Mesendoderm (in vitro differentiated cells): ENCODE results near the gene SH2B2.

Experiments used
- DNase-seq: peaks from one replicate; pipeline ENCODE4 v3.0.0; 2013
- H2AK5ac ChIP-seq: 2 replicates; pipeline ENCODE4 v1.6.1; 2013; ENCODE audit warnings: low read length, inconsistent platforms
- H2BK120ac ChIP-seq: 2 replicates; pipeline ENCODE4 v1.6.1; 2013; ENCODE audit warnings: low read depth, mild to moderate bottlenecking, low read length, moderate library complexity, mixed read lengths
- H2BK15ac ChIP-seq: replicated peaks from 2 replicates; pipeline ENCODE4 v1.6.1; 2013; ENCODE audit warnings: low read depth, mild to moderate bottlenecking, moderate library complexity
- H2BK5ac ChIP-seq: 2 replicates; pipeline ENCODE4 v1.6.1; 2013; ENCODE audit warnings: low read length, inconsistent platforms
- H3K18ac ChIP-seq: 2 replicates; pipeline ENCODE4 v1.6.1; 2013; ENCODE audit warnings: mild to moderate bottlenecking, low read length, mixed read lengths
- H3K23ac ChIP-seq: one replicate; pipeline ENCODE4 v1.6.1; 2013; ENCODE audit warnings: low read length
- H3K27ac ChIP-seq: 2 replicates; pipeline ENCODE4 v1.5.1; 2013; ENCODE audit warnings: low read depth, mild to moderate bottlenecking, inconsistent platforms, low read length, moderate library complexity
- H3K27me3 ChIP-seq: 2 replicates; pipeline ENCODE4 v1.6.1; 2013; ENCODE audit warnings: low read length, control low read depth, mild to moderate bottlenecking, inconsistent platforms; ENCODE audit not compliant: insufficient read depth, poor library complexity
- H3K36me3 ChIP-seq: 2 replicates; pipeline ENCODE4 v1.6.1; 2013; ENCODE audit warnings: low read length, inconsistent platforms; ENCODE audit not compliant: control insufficient read depth, insufficient read depth
- H3K4ac ChIP-seq: one replicate; pipeline ENCODE4 v1.6.1; 2013; ENCODE audit warnings: low read depth, mild to moderate bottlenecking, low read length, moderate library complexity
- H3K4me1 ChIP-seq: 2 replicates; pipeline ENCODE4 v1.6.1; 2013; ENCODE audit warnings: low read depth, low read length, inconsistent platforms; ENCODE audit not compliant: control insufficient read depth
- H3K4me2 ChIP-seq: 2 replicates; pipeline ENCODE4 v1.6.1; 2013; ENCODE audit warnings: low read length
- H3K4me3 ChIP-seq: 2 replicates; pipeline ENCODE4 v1.5.1; 2013; ENCODE audit warnings: mild to moderate bottlenecking, low read length
- H3K56ac ChIP-seq: one replicate; pipeline ENCODE4 v1.6.1; 2013; ENCODE audit warnings: low read length
- H3K79me1 ChIP-seq: 2 replicates; pipeline ENCODE4 v1.6.1; 2013; ENCODE audit warnings: low read length, inconsistent platforms
- H3K79me2 ChIP-seq: 2 replicates; pipeline ENCODE4 v1.6.1; 2013; ENCODE audit warnings: mild to moderate bottlenecking, low read length; ENCODE audit not compliant: control insufficient read depth, insufficient read depth
- H3K9ac ChIP-seq: 2 replicates; pipeline ENCODE4 v1.6.1; 2013; ENCODE audit warnings: low read length, inconsistent platforms
- H4K5ac ChIP-seq: one replicate; pipeline ENCODE4 v1.6.1; 2013; ENCODE audit warnings: low read length
- H4K8ac ChIP-seq: one replicate; pipeline ENCODE4 v1.6.1; 2013; ENCODE audit warnings: low read depth, mild to moderate bottlenecking, control low read depth, low read length, moderate library complexity
- WGBS: extraction: QIAGEN DNeasy Blood & Tissue Kit; methylation state at CpG from one replicate; pipeline ENCODE4 v1.1.7; 2013; ENCODE audit warnings: low lambda C conversion rate, missing lambda C conversion rate; ENCODE audit not compliant: insufficient coverage; ENCODE audit errors: extremely low coverage; 5-methylcytosine and 5-hydroxymethylcytosine counted together

Gene SH2B2

DNA sequence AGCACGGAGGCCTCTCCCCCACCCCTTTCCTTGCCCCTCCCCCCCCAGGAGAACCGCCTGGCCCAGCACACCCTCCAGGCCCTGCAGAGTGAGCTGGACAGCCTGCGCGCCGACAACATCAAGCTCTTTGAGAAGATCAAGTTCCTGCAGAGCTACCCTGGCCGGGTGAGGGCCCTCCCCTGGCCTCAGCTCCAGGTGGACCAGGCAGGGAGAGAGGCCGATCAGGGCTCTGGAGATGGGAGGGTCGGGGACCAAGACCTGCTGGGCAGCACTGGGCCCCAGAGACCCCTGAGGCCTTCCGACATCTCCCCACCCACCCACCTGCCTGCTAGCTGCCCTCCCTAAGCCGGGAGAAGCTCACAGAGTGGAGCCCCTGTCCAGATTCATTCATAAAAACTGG, 8.8 kb upstream of the SH2B2 start:
- H3K27me3 ChIP-seq = no peaks in the 10 kb centered on the region
- H3K4me3 ChIP-seq = no peak overlapping the region
- no peak overlapping the region for H3K18ac ChIP-seq
- no peak overlapping the region for H3K4me2 ChIP-seq
- H2BK15ac ChIP-seq = no peak overlapping the region
- H3K23ac ChIP-seq = no peak overlapping the region
- H3K27ac ChIP-seq = no peak overlapping the region
- H3K9ac ChIP-seq = no peak overlapping the region
- no peak for DNase-seq
- no peak overlapping the region for H3K56ac ChIP-seq
- no peak overlapping the region for H3K4ac ChIP-seq
- no peak overlapping the region for H4K5ac ChIP-seq
- H3K4me1 ChIP-seq = no peaks in the 10 kb centered on the region
- no peak overlapping the region for H4K8ac ChIP-seq
- no peaks in the 10 kb centered on the region for H3K79me2 ChIP-seq
- H3K36me3 ChIP-seq = no peaks in the 10 kb centered on the region
- no peaks in the 10 kb centered on the region for H3K79me1 ChIP-seq
- no peak overlapping the region for H2BK120ac ChIP-seq
- no peak overlapping the region for H2BK5ac ChIP-seq
- WGBS = no CpG with 5 or more reads among the region's 10 CpGs
- no peak overlapping the region for H2AK5ac ChIP-seq

DNA sequence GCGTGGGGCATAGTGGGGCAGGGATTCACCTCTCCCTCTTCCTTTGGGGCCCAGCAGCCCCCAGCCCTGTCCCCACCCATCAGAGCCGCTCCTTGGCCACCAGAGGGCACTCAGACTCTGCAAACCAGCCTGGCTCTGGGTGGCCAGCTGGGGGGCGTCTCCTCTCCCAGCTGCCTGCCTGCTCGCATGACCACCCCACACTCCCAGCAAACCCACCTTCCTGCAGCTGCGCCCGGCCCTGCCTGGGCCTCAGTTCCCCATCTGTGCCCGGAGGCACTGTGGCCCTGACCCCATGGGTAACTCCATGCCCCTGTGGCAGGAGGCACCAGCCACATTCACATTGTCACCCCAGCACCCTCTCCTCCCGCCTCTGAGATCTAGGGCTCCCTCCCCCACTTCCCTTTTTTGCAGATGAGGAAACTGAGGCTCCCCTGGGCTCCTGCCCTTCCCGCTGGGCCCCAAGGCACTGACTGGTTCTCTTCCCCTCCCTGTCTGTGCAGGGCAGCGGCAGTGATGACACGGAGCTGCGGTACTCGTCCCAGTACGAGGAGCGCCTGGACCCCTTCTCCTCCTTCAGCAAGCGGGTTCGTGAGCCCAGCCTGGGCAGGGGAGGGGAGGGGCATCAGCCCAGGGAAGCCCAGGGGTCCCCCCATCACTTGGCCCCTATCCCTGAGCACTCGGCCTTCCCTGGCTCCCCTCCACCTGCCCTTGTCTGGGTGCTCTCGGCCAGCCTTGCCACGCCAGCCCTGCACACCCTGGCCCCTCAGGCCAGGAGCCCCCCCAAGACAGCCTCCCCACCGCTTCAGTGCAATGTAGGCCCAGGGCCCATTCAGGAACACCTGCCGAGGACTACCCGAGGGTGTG, 6.9 kb upstream of the SH2B2 start:
- no peak overlapping the region for H3K4me3 ChIP-seq
- H3K4me1 ChIP-seq = no peaks in the 10 kb centered on the region
- no peak overlapping the region for H2BK5ac ChIP-seq
- H2BK120ac ChIP-seq = no peak overlapping the region
- no peak overlapping the region for H3K4me2 ChIP-seq
- H2BK15ac ChIP-seq = no peak overlapping the region
- H3K56ac ChIP-seq = peak overlapping the region; percentile 60
- H3K27me3 ChIP-seq = no peaks in the 10 kb centered on the region
- peak; percentile 81 for DNase-seq
- no peaks in the 10 kb centered on the region for H3K79me2 ChIP-seq
- no CpG with 5 or more reads among the region's 23 CpGs for WGBS
- no peak overlapping the region for H3K27ac ChIP-seq
- H3K79me1 ChIP-seq = no peaks in the 10 kb centered on the region
- no peak overlapping the region for H3K23ac ChIP-seq
- no peak overlapping the region for H3K18ac ChIP-seq
- H3K36me3 ChIP-seq = no peaks in the 10 kb centered on the region
- no peak overlapping the region for H2AK5ac ChIP-seq
- H4K8ac ChIP-seq = no peak overlapping the region
- H3K9ac ChIP-seq = no peak overlapping the region
- no peak overlapping the region for H4K5ac ChIP-seq
- H3K4ac ChIP-seq = no peak overlapping the region

DNA sequence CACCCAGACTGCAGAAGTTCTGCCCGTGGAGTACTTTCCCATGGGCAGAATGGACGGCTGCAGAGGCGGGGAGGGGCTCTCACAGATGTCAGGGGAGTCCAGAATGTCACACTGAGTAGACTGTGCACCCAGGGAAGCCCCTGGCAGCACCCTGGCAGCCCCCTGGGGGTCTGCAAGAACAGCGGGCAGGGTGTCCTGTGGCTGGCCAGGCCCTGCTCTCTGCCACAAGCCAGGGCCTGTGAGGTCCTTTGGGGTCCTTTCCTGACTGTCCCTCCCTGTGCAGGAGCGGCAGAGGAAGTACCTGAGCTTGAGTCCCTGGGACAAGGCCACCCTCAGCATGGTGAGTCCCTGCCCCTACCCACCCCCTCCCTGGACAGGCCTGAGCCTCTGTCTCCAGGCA, 6.1 kb upstream of the SH2B2 start:
- Histone ChIP-seq H3K79me1 (no peaks in the 10 kb centered on the region), H3K27ac (no peak overlapping the region), H3K4ac (no peak overlapping the region), H3K18ac (no peak overlapping the region), H2BK120ac (no peak overlapping the region), H4K8ac (no peak overlapping the region), H2AK5ac (no peak overlapping the region), H3K79me2 (no peaks in the 10 kb centered on the region), H3K9ac (no peak overlapping the region), H3K4me1 (no peaks in the 10 kb centered on the region), H3K23ac (no peak overlapping the region), H3K36me3 (no peaks in the 10 kb centered on the region), H3K4me3 (no peak overlapping the region), H2BK5ac (no peak overlapping the region), H4K5ac (no peak overlapping the region), H2BK15ac (no peak overlapping the region), H3K27me3 (no peaks in the 10 kb centered on the region), H3K56ac (no peak overlapping the region), H3K4me2 (no peak overlapping the region)
- DNase-seq = no peak
- WGBS = no CpG with 5 or more reads among the region's 5 CpGs

DNA sequence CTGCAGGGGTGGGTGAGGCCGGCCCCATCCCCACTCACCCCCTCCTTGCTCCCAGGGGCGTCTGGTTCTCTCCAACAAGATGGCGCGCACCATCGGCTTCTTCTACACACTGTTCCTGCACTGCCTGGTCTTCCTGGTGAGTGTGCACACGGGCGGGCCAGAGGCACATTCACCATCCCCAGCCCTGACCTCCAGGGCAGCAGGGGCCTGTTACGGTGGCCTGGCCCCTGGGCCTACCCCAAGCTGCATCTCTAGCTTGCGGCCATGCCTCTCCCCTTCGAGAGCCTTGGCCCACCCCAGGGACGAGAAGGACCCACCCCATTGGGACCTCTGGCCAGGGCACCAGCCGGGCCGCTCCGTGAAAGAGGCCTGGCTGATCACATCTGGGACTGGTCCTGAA, 4.9 kb upstream of the SH2B2 start:
- no peak for DNase-seq
- Histone ChIP-seq H2BK5ac (no peak overlapping the region), H3K4me1 (no peaks in the 10 kb centered on the region), H3K4me3 (no peak overlapping the region), H4K5ac (no peak overlapping the region), H3K4me2 (no peak overlapping the region), H3K56ac (no peak overlapping the region), H3K4ac (no peak overlapping the region), H2BK120ac (no peak overlapping the region), H3K9ac (no peak overlapping the region), H2AK5ac (no peak overlapping the region), H3K36me3 (no peaks in the 10 kb centered on the region), H3K18ac (no peak overlapping the region), H3K23ac (no peak overlapping the region), H3K79me1 (no peaks in the 10 kb centered on the region), H3K27ac (no peak overlapping the region), H3K79me2 (no peaks in the 10 kb centered on the region), H4K8ac (no peak overlapping the region), H2BK15ac (no peak overlapping the region), H3K27me3 (no peaks in the 10 kb centered on the region)
- WGBS = no CpG with 5 or more reads among the region's 14 CpGs

DNA sequence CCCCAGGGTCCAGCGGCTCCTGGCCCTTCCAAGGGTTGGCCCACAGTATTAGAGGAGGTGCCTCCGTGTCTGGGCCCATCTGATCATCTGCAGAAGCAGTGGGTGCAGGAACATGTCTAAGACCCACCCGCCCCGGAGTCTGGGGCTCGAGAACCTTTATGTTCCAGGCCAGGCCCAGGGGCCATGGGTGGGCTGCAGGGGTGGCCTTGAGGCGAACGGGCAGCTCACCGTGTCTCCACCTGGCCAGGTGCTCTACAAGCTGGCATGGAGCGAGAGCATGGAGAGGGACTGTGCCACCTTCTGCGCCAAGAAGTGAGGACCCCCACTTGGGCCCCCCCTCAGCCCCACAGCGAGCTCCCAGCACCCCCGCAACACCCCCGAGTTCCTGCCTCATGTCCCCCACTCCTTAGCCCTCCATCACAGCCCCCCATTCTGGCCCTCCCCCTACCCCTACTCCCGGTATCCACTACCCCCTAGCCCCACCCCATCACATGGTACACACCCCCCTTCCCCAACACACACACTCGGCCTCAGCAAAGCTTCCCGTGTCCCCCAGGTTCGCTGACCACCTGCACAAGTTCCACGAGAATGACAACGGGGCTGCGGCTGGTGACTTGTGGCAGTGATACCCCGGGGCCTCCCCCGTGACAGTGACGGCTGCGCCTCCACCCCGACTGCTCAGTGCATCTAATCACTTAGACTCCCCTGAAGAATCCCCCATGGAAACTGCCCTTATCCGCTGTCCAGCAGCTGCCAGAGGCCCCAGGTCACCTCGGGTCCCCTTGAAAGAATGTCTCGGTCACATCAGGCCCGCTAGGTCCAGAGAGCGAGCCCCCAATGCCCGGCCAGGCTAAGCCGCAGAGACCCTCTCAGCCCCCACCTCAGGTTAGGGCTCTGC, 4.0 kb upstream of the SH2B2 start:
- H3K27me3 ChIP-seq = no peaks in the 10 kb centered on the region
- no peak for DNase-seq
- H3K56ac ChIP-seq = no peak overlapping the region
- no peak overlapping the region for H3K4ac ChIP-seq
- no peak overlapping the region for H3K27ac ChIP-seq
- H4K5ac ChIP-seq = no peak overlapping the region
- WGBS = no CpG with 5 or more reads among the region's 32 CpGs
- H2BK120ac ChIP-seq = no peak overlapping the region
- H3K4me2 ChIP-seq = no peak overlapping the region
- H3K9ac ChIP-seq = no peak overlapping the region
- H3K4me1 ChIP-seq = peaks cover under 1% of the 10 kb centered on the region
- H3K4me3 ChIP-seq = no peak overlapping the region
- H2BK5ac ChIP-seq = no peak overlapping the region
- H4K8ac ChIP-seq = no peak overlapping the region
- no peaks in the 10 kb centered on the region for H3K79me1 ChIP-seq
- no peak overlapping the region for H2AK5ac ChIP-seq
- H2BK15ac ChIP-seq = no peak overlapping the region
- H3K18ac ChIP-seq = no peak overlapping the region
- no peaks in the 10 kb centered on the region for H3K36me3 ChIP-seq
- no peaks in the 10 kb centered on the region for H3K79me2 ChIP-seq
- no peak overlapping the region for H3K23ac ChIP-seq
